NCI-H1417 treated with DMSO at 0.1 percent for 48 hours (cell line): Measurements from ENCODE around the gene MS4A6A.

ENCODE experiments used
- DNase-seq: peaks from one replicate; lab custom pipeline; 2025; lab: John Stamatoyannopoulos, UW

The MS4A6A gene

GRCh38 chr11:60128376-60128775 lies 54.5 kb downstream of the MS4A6A start:
- no peak for DNase-seq

GRCh38 chr11:60127311-60127811 lies 55.5 kb downstream of the MS4A6A start:
- no peak for DNase-seq

- no peak for DNase-seq
Measured at GRCh38 chr11:60125956-60126585, 56.8 kb downstream of the MS4A6A start.

DNA sequence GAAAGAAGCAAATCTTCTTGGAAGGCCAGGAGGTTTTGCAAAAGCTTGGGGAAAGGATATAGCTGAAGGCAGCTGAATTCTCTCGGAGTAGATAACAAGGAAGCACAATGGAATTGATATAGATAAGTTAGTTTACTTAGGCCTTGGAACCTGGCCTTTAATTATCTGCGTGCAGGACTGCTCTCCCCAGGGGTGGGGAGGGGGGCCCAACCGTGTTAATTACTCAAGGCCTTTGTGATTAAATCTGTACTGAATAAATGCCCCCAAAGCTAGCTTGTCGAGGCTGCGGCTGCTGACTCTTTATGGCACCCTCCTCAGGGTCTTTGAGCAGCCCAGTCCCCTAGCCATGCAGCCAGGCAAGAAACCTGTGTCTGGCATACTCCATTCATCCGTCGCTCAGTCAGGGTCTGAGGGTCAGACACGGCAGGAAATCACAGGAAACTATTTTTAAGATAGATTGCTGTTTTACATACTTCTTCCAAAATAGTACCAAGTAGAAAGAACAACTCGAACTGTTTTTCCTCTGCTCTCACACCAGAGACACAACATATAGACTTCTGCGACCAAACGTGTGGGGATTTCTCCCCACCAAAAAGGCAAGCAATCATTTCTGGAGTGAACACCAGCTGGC lies 58.0 kb downstream of the MS4A6A start:
- no peak for DNase-seq
